ENCODE results near the gene HOXC6.
A peak's percentile ranks its signal among the peaks of the same experiment; 100 is the strongest.

HOXC6 gene

DNA sequence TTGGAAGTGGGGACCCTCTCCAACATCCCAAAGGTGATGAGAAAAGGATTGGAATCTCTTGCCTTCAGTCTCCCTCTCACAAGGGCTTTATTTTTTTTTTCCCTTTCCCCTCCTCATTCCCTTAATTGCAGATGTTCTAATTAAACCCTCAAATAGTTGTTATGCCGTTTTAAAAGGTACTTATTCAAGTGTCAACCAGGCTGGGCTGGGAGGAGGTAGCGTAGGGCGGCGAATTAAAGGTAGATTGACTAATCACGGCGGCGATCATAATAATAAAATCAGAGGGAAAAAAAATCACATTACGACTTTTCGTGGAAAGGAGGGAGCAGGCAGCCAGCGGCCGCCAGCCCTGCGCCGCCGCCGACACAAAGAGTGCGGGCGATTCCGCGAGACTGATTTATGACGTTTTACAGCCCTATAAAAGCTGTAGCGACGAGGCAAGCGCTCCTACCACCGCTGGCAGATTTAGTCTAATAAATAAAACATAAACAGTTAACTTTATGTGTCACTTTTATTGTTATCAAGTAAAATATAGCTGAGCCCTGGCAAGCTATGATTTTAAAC is 23.7 kb downstream of the HOXC6 start:
- in situ Hi-C loops (cut with MboI; ENCODE audit: low pct_unique_long_range_greater_than_20kb, low sequenced_read_pairs, unreplicated experiment): no loop called here
- DNase-seq (ENCODE audit: low spot score): no peak
- TF ChIP-seq, protein P1, sequence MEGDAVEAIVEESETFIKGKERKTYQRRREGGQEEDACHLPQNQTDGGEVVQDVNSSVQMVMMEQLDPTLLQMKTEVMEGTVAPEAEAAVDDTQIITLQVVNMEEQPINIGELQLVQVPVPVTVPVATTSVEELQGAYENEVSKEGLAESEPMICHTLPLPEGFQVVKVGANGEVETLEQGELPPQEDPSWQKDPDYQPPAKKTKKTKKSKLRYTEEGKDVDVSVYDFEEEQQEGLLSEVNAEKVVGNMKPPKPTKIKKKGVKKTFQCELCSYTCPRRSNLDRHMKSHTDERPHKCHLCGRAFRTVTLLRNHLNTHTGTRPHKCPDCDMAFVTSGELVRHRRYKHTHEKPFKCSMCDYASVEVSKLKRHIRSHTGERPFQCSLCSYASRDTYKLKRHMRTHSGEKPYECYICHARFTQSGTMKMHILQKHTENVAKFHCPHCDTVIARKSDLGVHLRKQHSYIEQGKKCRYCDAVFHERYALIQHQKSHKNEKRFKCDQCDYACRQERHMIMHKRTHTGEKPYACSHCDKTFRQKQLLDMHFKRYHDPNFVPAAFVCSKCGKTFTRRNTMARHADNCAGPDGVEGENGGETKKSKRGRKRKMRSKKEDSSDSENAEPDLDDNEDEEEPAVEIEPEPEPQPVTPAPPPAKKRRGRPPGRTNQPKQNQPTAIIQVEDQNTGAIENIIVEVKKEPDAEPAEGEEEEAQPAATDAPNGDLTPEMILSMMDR (IDR thresholded peaks at IDR 0.05; ENCODE audit: extremely low read depth, insufficient read depth, missing control alignments): no peak

DNA sequence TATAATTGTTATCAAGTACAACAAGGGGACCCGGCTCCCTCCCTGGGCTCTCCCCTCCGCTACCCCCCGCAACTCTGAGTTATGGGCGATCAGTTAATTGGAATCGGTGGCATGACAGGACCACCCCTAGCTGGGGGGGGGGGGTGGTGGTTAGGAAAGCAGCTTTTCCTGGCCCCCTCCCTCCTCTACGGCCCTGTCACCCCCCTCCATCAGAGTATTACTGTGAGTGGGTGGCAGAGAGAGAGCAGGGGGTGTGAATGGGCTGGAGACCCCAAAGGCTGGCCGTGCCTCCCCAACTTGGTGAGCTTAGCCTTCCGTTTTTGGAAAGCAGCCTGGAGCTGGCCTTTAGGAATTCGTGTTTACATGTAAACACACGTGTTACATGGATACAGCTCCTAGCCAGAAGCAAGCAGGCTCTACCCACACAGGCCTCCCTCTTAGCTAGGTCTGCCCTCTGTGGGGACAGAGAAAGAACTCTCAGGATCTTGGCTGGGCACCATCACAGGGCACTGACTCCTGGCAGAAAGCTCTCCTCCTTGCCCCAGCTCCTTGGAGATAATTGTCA is 24.3 kb downstream of the HOXC6 start:
- DNase-seq (ENCODE audit: low spot score): no peak
- in situ Hi-C loops (cut with MboI; ENCODE audit: low pct_unique_long_range_greater_than_20kb, low sequenced_read_pairs, unreplicated experiment): no loop called here

DNA sequence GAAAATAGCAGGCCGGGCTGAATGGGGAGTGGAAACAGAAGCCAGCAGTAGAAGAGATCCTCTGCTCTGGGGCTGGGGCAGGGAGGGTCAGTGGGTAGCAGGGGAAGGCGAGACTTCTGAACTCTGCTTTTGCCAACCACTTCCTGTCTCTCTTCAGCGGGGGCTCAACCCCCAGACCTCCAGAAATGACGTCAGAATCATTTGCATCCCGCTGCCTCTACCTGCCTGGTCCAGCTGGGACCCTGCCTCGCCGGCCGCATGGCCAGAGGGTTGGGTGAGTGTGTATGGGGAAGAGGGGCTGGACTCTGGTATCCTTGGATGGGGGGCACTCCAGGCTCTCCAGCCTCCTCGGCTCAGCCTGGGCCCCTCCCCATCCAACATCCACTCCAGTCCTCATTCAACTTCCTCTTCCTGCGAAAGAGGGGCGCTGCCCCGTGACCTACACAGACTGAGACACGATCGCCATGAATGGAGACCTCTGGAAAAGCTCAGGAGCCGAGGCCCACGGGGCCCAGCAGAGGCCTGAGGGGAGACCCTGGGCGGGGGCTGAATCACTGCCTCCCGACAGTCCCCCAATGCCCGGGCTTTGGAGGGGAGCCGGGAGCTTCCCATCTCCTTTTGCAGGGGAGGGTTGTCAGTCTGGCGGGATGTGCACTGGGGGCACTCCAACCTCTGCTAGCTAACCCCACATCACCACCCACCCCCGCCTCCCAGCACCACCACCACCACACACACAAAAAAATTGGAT is 24.9 kb downstream of the HOXC6 start:
- TF ChIP-seq, protein P1 (IDR thresholded peaks at IDR 0.05; ENCODE audit: extremely low read depth, insufficient read depth, missing control alignments): no peak
- in situ Hi-C loops (cut with MboI; ENCODE audit: low pct_unique_long_range_greater_than_20kb, low sequenced_read_pairs, unreplicated experiment): no loop called here
- peak; percentile 75 for DNase-seq (ENCODE audit: low spot score)

More for the DNA sequence above, 24.3 kb downstream of the HOXC6 start:
- TF ChIP-seq, protein P1 (IDR thresholded peaks at IDR 0.05; ENCODE audit: extremely low read depth, insufficient read depth, missing control alignments): no peak

DNA sequence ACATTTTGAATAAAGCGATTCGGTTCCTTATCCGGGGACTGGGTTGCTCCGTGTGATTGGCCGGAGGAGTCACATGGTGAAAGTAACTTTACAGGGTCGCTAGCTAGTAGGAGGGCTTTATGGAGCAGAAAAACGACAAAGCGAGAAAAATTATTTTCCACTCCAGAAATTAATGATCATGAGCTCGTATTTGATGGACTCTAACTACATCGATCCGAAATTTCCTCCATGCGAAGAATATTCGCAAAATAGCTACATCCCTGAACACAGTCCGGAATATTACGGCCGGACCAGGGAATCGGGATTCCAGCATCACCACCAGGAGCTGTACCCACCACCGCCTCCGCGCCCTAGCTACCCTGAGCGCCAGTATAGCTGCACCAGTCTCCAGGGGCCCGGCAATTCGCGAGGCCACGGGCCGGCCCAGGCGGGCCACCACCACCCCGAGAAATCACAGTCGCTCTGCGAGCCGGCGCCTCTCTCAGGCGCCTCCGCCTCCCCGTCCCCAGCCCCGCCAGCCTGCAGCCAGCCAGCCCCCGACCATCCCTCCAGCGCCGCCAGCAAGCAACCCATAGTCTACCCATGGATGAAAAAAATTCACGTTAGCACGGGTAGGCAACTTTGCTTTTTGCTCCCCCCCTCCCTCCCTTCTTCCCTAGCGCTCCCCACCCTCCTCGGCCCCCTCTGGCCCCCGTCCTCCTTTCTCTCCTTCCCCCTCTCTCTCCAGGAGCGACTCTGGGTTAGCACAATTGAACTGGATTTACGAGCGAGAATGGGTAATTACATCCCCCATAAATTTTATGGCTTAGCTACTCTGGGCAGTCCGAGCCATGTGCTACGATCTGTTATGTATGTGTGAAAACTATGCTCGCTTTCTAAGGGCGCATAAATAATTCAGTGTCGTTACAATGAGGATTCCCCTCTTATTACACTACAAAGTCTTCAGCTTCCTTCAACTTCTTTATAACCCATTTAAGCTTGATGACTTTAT is 25.8 kb downstream of the HOXC6 start, which contains the start of gene HOXC4:
TSS of gene HOXC4 (plus strand) at position 85 of the 991 bp plus-strand sequence. CDS start at position 173, 88 bp downstream.
- in situ Hi-C loops (cut with MboI; ENCODE audit: low pct_unique_long_range_greater_than_20kb, low sequenced_read_pairs, unreplicated experiment): no loop called here
- DNase-seq (ENCODE audit: low spot score): no peak
- TF ChIP-seq, protein P1 (IDR thresholded peaks at IDR 0.05; ENCODE audit: extremely low read depth, insufficient read depth, missing control alignments): no peak

DNA sequence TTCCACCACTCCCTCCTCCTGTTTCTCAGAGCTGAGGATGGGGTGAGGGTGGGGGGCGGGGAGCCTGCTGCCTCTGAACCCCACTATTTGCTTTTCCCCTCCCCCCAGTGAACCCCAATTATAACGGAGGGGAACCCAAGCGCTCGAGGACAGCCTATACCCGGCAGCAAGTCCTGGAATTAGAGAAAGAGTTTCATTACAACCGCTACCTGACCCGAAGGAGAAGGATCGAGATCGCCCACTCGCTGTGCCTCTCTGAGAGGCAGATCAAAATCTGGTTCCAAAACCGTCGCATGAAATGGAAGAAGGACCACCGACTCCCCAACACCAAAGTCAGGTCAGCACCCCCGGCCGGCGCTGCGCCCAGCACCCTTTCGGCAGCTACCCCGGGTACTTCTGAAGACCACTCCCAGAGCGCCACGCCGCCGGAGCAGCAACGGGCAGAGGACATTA is 26.5 kb downstream of the HOXC6 start:
- no peak for DNase-seq (ENCODE audit: low spot score)
- TF ChIP-seq, protein P1 (IDR thresholded peaks at IDR 0.05; ENCODE audit: extremely low read depth, insufficient read depth, missing control alignments): no peak
- in situ Hi-C loops (cut with MboI; ENCODE audit: low pct_unique_long_range_greater_than_20kb, low sequenced_read_pairs, unreplicated experiment): no loop called here

DNA sequence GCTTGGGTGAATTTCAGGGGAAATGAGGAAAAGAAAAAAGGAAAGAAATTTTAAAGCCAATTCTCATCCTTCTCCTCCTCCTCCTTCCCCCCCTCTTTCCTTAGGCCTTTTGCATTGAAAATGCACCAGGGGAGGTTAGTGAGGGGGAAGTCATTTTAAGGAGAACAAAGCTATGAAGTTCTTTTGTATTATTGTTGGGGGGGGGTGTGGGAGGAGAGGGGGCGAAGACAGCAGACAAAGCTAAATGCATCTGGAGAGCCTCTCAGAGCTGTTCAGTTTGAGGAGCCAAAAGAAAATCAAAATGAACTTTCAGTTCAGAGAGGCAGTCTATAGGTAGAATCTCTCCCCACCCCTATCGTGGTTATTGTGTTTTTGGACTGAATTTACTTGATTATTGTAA is 27.3 kb downstream of the HOXC6 start:
- TF ChIP-seq, protein P1 (IDR thresholded peaks at IDR 0.05; ENCODE audit: extremely low read depth, insufficient read depth, missing control alignments): no peak
- no peak for DNase-seq (ENCODE audit: low spot score)
- in situ Hi-C loops (cut with MboI; ENCODE audit: low pct_unique_long_range_greater_than_20kb, low sequenced_read_pairs, unreplicated experiment): no loop called here

Measured in GM13977 (cell line).